ENCODE data around the gene CDC6.

Gene CDC6

GRCh38 chr17:40350689-40351358 lies 63.1 kb downstream of the CDC6 start:
- no peak for DNase-seq (ENCODE audit: low spot score)
- TF ChIP-seq, protein P1, sequence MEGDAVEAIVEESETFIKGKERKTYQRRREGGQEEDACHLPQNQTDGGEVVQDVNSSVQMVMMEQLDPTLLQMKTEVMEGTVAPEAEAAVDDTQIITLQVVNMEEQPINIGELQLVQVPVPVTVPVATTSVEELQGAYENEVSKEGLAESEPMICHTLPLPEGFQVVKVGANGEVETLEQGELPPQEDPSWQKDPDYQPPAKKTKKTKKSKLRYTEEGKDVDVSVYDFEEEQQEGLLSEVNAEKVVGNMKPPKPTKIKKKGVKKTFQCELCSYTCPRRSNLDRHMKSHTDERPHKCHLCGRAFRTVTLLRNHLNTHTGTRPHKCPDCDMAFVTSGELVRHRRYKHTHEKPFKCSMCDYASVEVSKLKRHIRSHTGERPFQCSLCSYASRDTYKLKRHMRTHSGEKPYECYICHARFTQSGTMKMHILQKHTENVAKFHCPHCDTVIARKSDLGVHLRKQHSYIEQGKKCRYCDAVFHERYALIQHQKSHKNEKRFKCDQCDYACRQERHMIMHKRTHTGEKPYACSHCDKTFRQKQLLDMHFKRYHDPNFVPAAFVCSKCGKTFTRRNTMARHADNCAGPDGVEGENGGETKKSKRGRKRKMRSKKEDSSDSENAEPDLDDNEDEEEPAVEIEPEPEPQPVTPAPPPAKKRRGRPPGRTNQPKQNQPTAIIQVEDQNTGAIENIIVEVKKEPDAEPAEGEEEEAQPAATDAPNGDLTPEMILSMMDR (IDR thresholded peaks at IDR 0.05; ENCODE audit: borderline replicate concordance, control extremely low read depth, extremely low read depth, insufficient read depth, missing control alignments): no peak
- in situ Hi-C loops (cut with MboI; ENCODE audit: low sequenced_read_pairs, unreplicated experiment): loop anchor here (5.0 kb wide), 1 partner anchor 49 kb away; no protein-coding TSS in a partner anchor

GRCh38 chr17:40351359-40352236 lies 63.9 kb downstream of the CDC6 start:
- in situ Hi-C loops (cut with MboI; ENCODE audit: low sequenced_read_pairs, unreplicated experiment): loop anchor here (5.0 kb wide), 1 partner anchor 49 kb away; no protein-coding TSS in a partner anchor
- TF ChIP-seq, protein P1 (IDR thresholded peaks at IDR 0.05; ENCODE audit: borderline replicate concordance, control extremely low read depth, extremely low read depth, insufficient read depth, missing control alignments): no peak
- DNase-seq (ENCODE audit: low spot score): no peak

- in situ Hi-C loops (cut with MboI; ENCODE audit: low sequenced_read_pairs, unreplicated experiment): loop anchor here (5.0 kb wide), 1 partner anchor 50 kb away; no protein-coding TSS in a partner anchor
- TF ChIP-seq, protein P1 (IDR thresholded peaks at IDR 0.05; ENCODE audit: borderline replicate concordance, control extremely low read depth, extremely low read depth, insufficient read depth, missing control alignments): no peak
- no peak for DNase-seq (ENCODE audit: low spot score)
Measured at GRCh38 chr17:40352237-40352778, 64.6 kb downstream of the CDC6 start.

DNA sequence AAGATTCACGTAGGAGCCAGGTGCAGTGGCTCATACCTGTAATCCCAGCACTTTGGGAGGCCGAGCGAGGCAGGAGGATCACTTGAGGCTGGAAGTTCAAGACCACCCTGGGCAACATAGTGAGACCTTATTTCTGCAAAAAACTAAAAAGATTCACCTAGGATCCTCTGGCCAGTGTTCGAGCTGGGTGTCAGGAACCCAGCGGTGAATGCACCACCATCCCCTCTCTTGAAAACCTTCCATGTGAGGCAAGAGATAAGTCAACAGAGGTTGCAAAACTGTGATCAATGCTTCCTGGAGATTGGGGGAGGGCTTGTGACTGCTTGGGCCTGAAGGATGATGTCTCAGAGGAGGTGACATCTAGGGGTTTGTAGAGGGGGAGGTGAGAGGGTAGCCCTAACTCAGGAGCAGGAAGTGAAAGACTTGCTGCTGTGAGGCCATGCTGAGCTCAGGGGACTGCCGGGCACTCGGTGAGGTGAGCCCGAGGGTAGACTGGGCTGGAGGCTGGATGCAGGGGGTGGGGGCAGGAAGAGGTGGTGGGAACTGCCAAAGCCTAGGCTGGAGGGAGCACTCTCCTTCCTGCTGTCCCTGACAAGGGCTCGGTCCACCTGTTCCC lies 65.2 kb downstream of the CDC6 start:
- DNase-seq (ENCODE audit: low spot score): no peak
- in situ Hi-C loops (cut with MboI; ENCODE audit: low sequenced_read_pairs, unreplicated experiment): loop anchor here (5.0 kb wide), 1 partner anchor 51 kb away; no protein-coding TSS in a partner anchor

More for the DNA sequence above, 65.2 kb downstream of the CDC6 start:
- TF ChIP-seq, protein P1 (IDR thresholded peaks at IDR 0.05; ENCODE audit: borderline replicate concordance, control extremely low read depth, extremely low read depth, insufficient read depth, missing control alignments): no peak

All from GM13976 (cell line).